Activated CD8-positive, alpha-beta memory T cell treated with anti-CD3 and anti-CD28 coated beads for 48 hours (primary cell): ENCODE results near the gene ECHS1.
"Not testable (repeated sequence)": the region's sequence is repeated elsewhere in the genome, so short reads cannot be mapped to it uniquely, and the experiment has no call there.

ENCODE experiments used
- DNase-seq, 3 experiments: peaks; one replicate each; pipeline ENCODE4 v3.0.0-alpha.2; 2020; ENCODE audit warnings: low read depth in 2 of 3, low spot score in 2 of 3

The ECHS1 gene

GRCh38 chr10:133373174-133374090, at the start of gene ECHS1:
Gene ECHS1 (minus strand): TSS chr10:133373354. CDS start chr10:133373333, 21 bp downstream.
- peak; percentile 83 to 90 (median 89) for DNase-seq

- no peak for DNase-seq
These were observed 49.2 kb upstream of the ECHS1 start for GRCh38 chr10:133422223-133422806.

GRCh38 chr10:133421336-133422222, 48.4 kb upstream of the ECHS1 start:
- DNase-seq: no peak

- no peak for DNase-seq
These were observed 47.4 kb upstream of the ECHS1 start for GRCh38 chr10:133420579-133420978.

- no peak for DNase-seq
These were observed 46.9 kb upstream of the ECHS1 start for GRCh38 chr10:133420028-133420427.

GRCh38 chr10:133419211-133419950, 46.2 kb upstream of the ECHS1 start:
- no peak for DNase-seq

- DNase-seq: no peak
These were observed 45.3 kb upstream of the ECHS1 start for GRCh38 chr10:133418289-133418993.

DNA sequence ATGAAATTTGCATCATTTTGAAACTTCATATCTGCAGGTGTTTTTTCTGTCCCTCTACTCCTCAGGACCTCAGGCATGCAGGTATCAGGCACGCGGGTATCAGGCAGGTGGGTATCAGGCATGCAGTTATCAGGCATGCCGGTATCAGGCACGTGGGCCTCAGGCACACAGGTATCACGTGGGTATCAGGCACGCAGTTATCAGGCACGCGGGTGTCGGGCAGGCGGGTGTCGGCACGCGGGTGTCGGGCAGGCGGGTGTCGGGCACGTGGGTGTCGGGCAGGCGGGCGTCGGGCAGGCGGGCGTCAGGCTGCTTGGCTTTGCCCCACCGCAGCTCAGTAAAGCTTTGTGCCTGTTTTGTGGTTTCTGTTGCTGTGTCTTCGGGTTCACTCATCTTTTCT, 42.6 kb upstream of the ECHS1 start:
- DNase-seq: no peak

DNA sequence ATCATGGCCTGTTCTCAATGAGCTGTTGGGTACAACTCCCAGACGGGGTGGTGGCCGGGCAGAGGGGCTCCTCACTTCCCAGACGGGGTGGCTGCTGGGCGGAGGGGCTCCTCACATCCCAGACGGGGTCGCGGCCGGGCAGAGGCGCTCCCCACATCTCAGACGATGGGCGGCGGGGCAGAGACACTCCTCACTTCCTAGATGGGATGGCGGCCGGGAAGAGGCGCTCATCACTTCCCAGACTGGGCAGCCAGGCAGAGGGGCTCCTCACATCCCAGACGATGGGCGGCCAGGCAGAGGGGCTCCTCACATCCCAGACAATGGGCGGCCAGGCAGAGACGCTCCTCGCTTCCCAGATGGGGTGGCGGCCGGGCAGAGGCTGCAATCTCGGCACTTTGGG, 41.2 kb upstream of the ECHS1 start:
- not testable (repeated sequence) for DNase-seq

DNA sequence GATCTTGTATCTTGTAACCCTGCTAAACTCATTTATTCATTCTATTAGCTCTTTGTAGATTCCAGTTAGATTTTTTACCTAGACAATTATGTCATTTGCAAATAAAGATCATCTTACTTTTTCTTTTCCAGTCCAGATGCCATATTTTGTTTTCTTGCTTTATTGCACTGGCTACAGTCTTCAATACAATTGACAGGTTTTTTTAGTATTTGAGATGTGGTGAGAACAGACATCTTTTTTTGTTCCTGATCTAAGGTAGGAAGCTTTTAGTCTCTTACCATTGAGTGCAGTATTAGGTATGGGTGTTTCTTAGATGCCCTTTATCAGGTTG, 39.2 kb upstream of the ECHS1 start:
- DNase-seq: no peak

DNA sequence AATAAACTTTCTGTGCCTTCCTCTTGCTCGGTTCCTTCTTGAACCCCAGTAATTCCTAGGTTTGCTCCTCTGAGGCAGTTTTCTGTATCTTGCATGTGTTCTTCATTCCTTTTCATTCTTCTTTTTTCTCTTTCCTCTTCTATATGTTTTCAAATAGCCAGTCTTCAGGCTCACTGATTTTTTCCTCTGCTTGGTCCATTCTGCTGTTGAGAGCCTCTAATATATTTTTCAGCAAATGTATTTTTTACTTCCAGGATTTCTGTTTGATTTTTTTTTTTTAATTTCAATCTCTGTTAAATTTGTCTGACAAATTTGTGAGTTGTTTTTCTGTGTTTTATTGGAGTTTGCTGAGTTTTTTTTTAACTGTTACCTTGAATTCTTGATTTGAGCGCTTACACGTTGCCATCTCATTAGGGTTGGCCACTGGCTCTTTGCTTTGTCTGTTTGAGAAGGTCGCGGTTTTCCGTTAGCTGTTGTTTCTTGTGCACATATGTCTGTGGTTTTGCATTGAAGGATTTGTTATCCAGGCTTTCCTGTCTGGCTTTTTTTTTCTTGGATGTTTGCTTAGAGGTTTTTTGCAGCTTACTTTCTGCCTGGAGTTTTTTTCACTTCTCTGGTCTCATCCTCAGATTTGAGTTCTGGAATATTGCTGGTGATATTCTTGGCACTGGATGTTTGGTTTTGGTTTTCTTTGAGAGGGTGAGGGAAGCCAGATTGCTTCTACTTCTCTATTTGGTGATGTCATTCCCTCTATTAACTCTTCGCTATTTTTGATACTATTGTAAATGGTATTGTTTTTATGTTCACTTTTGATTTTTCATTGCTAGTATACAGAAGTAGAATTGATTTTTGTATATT, 38.6 kb upstream of the ECHS1 start:
- no peak for DNase-seq

GRCh38 chr10:133405844-133406527, 32.8 kb upstream of the ECHS1 start:
- no peak for DNase-seq

DNA sequence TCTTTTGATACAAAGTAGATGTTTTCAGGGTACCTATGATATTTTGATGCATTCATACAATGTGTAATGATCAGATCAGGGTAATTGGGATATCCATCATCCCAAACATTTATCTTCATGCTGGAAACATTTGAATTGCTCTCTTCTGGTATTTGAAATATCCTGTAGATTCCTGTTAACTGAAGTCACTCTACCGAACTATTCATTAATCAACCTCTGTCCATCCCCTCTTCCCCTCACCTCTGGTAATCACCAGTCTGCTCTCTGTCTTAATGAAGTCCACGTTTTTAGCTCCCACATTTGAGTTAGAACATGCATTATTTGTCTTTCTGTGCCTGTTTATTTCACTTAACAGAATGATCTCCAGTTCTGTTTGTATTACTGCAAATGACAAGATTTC, 32.1 kb upstream of the ECHS1 start:
- no peak for DNase-seq

GRCh38 chr10:133403784-133404183, 30.6 kb upstream of the ECHS1 start:
- no peak for DNase-seq

GRCh38 chr10:133403359-133403758, 30.2 kb upstream of the ECHS1 start:
- DNase-seq: no peak

- DNase-seq: no peak
These were observed 29.0 kb upstream of the ECHS1 start for GRCh38 chr10:133401981-133402725.

GRCh38 chr10:133401500-133401899, 28.3 kb upstream of the ECHS1 start:
- no peak for DNase-seq
